T47D (cell line): ENCODE measurements around the gene MUC4.
"Not testable (repeated sequence)": the region's sequence is repeated elsewhere in the genome, so short reads cannot be mapped to it uniquely, and the experiment has no call there.

ENCODE experiments used
- DNase-seq, 2 experiments: peaks; one replicate each; pipeline versions ENCODE4 v3.0.0 to v3.0.0-alpha.2; 2011 to 2012; ENCODE audit warnings: low read depth in 1 of 2, low spot score in 1 of 2
- JUND ChIP-seq: IDR thresholded peaks from 2 replicates; pipeline ENCODE4 v1.6.1; 2012; ENCODE audit warnings: low read depth
- in situ Hi-C: cut with HindIII; loops from 2 replicates; pipeline ENCODE4 v1.10.0; 2016; ENCODE audit warnings: low sequenced_read_pairs, low pct_unique_long_range_greater_than_20kb

Gene MUC4

DNA sequence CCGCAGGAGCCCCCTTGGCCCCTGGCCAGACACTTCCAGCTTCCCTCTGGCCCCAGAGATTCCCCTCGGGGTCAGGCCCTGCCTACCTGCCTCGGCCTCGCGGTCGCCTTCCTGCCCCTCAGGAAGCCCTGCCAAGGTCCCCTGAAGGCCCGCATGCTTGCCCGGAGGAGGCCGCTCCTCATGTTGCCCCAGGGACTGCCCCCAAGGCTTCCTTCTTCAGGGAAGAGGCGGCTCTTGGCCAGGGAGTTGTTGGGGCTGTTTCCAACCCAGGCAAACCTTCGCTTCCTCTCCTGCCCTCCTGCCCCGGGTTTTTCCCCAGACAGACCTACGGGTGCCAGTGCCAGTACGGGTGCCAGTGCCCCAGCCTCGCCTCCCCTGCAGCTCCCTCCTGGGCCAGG lies 13.5 kb upstream of the MUC4 start:
- no peak for TF ChIP-seq JUND
- in situ Hi-C loops, result no loop called here
- no peak for DNase-seq

DNA sequence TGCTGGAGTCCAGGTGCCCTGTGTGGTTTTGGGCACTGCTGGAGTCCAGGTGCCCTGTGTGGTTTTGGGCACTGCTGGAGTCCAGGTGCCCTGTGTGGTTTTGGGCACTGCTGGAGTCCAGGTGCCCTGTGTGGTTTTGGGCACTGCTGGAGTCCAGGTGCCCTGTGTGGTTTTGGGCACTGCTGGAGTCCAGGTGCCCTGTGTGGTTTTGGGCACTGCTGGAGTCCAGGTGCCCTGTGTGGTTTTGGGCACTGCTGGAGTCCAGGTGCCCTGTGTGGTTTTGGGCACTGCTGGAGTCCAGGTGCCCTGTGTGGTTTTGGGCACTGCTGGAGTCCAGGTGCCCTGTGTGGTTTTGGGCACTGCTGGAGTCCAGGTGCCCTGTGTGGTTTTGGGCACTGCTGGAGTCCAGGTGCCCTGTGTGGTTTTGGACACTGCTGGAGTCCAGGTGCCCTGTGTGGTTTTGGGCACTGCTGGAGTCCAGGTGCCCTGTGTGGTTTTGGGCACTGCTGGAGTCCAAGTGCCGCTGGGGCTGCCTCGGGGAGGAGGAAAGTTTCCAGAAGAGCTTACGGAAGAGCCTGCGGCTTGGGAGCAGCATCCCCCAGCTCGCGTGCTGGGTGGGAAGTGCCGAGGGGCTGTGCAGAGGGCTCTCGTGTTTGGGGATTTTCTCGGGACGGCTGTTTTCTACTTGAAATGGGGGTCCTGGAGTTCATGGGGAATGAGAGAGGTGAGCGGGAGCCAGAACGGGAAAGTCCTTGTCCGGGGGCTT lies 12.9 kb upstream of the MUC4 start:
- in situ Hi-C loops, DNase-seq: not testable (repeated sequence)

DNA sequence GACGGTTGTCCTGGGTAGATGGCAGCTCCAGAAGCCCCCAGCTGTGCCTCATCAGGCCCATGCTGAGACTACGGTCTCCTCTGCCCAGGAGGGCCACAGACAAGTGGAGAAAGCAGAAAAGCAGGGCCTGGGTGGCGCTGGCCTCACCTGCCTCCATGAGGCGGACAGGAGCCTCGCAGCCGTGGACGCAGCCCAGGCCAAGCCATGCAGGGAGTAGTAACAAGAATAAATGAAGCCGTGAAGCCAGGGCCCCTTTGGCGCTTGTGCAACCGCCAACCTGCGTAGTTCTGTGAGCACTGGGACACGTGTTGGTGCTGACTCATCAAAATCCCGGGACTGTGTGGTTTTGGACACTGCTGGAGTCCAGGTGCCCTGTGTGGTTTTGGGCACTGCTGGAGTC lies 12.3 kb upstream of the MUC4 start:
- in situ Hi-C loops, result no loop called here
- no peak for TF ChIP-seq JUND
- peak in 1 of 2 experiments; percentile 66 for DNase-seq

DNA sequence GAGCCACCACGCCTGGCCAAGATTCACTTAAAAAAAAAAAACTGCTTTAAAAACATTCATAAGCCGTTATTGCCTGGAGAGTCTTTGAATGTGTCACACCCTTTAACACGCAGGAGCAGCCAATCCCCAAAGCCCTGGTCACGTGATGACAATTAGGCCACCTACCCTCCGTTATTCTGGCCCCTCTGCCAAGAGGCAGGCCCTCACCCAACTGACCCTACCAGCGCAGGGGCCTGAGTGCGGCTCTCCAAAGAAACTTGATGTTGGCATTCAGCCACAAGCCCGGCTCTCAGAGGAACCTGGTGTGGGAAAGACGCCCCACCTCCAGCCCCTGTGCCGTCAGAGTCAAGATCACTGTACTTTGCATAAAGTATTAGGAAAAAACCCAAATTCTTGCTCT lies 11.6 kb upstream of the MUC4 start:
- DNase-seq, result no peak
- TF ChIP-seq JUND, result no peak
- in situ Hi-C loops, result no loop called here

DNA sequence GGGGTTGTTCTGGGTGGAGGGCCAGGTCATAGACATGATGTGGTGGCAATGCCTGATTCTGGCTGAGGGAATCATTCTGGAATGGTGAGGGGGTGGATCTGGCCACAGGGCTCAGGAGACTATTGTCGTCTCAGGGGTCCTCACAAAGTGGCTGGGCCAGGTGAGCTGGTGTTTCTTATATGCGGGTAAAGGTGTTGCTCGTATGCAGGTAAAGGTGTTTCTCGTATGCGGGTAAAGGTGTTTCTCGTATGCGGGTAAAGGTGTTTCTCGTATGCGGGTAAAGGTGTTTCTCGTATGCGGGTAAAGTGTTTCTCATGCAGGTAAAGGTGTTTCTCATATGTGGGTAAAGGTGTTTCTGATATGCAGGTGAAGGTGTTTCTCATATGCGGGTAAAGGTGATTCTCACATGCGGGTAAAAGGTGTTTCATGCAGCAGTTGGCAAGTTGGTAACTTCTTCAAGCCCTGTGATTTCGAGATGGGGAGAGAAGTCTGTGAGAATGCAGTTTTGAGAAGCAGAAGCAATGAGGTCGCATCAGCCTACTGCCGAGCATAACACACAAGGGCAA lies 10.5 kb upstream of the MUC4 start:
- no peak for DNase-seq
- no peak for TF ChIP-seq JUND
- in situ Hi-C loops, result no loop called here

DNA sequence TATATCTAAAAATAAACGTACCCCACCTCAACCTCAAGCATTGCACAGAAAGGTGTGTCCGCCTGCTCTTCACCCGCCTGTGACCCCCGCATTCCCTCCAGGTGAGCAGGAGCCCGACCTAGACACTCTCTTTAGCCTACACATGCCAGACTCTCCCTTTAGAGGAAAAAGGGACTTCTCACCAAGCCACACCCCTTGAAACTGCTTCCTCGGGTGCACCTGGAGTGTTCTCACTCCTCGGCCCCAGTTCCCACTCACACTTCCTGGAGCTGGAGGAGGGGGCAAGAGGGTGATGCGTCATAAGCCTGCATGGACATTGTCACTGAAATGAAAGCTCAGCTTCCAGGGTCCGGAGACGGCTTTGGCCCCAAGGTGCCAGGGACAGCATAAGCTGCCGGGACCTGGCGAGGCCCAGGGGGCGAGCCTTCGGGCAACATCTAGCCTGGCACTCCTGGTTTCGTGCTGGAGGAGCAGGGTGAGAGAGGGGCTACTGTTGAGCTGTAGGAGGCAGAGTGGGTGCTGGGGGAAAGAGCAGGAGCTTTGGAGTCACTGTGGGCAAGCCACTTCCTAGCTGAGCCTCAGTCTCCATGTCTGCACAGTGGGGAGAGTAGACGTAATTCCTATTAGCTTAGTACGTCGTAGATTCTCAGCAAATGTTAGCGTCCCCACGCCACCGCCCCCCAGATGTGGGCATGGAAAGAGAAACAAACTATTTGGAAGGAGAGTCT lies 9.8 kb upstream of the MUC4 start:
- no peak for DNase-seq
- in situ Hi-C loops, result no loop called here
- TF ChIP-seq JUND, result no peak

DNA sequence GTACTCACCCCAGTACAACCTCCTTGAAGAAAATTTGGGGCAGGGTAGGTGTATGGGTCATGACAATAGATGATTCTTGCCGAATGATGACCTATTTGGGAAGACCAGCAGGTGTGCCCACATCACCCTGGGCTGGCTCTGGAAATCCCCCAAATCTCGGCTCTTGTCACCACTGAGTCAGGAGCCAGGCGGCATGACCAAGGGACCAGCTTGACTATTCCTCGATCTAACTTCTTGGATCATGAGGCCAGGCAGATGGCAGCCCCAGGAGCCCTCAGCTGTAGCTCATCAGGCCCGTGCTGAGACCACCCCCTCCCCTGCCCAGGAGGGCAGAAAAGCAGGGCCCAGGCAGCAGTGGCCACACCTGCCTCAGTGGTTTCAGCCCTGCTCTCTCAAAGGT lies 9.2 kb upstream of the MUC4 start:
- no peak for DNase-seq
- TF ChIP-seq JUND, result no peak
- in situ Hi-C loops, result no loop called here

DNA sequence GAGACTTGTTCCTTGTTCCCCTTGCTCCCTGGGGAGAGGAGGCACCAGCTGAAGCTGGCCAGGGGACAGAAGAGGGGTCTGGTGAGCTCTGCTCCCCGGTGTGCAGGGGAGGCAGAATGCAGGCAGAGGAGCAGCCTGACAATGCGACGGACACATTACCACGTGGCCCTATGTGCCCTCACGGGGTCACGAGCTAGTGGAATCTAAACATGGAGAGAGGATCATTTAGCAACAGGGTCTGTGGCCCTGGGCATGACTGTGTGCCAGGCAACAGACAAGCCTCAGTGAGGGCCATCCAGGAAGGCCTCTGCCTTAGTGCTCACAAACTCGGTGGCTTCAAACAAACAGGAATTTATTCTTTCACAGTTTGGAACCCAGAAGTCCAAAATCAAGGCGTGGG lies 8.5 kb upstream of the MUC4 start:
- DNase-seq, result no peak
- in situ Hi-C loops, result no loop called here
- TF ChIP-seq JUND, result no peak

DNA sequence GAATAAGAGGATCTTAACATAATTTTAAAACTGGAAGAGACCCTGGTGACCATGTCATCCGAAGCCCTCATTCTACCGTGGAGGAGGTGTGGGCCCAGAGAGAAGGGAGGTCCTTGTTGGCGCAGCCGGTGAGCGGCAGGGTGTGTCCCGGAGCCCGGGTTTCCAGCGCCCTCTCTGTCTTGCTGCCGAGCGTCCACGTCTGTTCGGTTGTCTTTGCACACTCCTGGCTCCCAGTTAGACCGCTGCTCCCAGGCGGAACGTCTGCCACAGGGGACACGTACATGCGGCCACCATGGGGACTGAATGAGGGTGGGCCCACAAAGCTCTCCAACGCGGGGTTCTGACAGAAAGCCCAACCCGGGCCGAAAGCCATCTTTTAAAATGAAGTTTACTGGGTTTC lies 6.6 kb upstream of the MUC4 start:
- in situ Hi-C loops, result no loop called here
- TF ChIP-seq JUND, result no peak
- no peak for DNase-seq

DNA sequence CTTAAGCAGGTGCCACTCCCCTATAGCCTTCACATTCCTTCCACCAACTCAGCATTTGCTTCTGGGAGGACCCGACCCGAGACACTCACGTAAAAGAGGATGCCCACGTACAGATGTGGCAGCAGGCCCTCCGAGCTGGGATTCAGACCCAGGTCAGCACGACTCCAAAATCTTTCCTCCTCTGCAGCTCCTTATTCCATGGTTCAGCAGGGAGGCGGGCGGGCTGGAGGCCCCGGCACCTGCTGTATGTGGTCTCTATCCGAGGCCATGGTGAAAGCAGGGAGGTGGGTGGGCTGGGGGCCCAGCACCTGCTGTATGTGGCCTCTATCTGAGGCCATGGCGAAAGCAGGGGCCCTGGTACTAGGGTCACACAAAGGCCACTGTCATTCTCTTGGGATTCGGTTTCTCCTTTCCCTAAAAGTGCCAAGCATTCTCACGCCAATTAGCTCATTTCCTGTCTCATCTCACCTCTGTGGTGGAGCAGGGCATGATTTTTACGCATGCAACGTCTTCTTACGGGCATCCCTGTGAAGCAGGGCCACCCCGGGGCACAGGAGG lies 5.9 kb upstream of the MUC4 start:
- DNase-seq, result no peak
- in situ Hi-C loops, result no loop called here
- no peak for TF ChIP-seq JUND

DNA sequence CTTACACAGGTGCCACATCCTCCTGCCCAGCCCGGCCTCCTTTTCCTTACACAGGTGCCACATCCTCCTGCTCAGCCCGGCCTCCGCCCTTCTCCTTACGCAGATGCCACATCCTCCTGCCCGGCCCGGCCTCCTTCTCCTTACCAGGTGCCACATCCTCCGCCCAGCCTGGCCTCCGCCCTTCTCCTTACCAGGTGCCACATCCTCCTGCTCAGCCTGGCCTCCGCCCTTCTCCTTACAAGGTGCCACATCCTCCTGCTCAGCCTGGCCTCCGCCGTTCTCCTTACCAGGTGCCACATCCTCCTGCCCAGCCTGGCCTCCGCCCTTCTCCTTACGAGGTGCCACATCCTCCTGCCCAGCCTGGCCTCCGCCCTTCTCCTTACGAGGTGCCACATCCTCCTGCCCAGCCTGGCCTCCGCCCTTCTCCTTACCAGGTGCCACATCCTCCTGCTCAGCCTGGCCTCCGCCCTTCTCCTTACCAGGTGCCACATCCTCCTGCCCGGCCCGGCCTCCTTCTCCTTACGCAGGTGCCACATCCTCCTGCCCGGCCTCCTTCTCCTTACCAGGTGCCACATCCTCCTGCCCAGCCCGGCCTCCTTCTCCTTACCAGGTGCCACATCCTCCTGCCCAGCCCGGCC lies 4.7 kb upstream of the MUC4 start:
- DNase-seq, in situ Hi-C loops: not testable (repeated sequence)

DNA sequence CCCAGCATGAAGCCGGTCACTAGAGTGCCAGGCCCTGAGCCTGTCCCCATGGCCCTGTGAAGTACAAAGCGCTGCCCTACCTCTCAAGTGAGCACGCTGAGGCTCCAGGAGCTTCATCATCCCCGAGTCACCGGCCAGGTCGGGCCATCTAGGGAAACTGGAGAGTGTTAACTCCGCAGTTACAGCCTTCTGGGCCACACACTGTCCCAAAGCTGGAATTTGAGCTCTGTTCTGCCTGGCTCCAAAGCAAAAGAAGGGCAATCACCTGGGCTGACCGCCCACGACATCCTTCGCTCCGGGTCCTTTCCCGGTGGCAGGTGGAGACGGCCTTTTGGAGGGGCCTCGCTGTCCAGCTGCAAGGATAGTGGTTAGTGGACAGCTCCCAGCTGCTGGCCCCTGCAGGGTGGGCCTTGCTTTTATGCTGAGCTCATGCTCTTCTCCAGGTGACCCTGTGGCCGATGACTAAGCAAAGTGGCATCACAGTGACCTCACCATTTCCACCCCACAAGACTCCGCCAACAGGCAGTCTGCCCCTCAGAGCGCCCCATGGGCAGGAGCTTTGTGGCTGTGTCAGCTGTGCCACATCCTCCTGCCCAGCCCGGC lies 3.5 kb upstream of the MUC4 start:
- TF ChIP-seq JUND, result no peak
- in situ Hi-C loops, result no loop called here
- DNase-seq, result peak in 1 of 2 experiments; percentile 46
